ENCODE data around the gene TP53I11.

DNA sequence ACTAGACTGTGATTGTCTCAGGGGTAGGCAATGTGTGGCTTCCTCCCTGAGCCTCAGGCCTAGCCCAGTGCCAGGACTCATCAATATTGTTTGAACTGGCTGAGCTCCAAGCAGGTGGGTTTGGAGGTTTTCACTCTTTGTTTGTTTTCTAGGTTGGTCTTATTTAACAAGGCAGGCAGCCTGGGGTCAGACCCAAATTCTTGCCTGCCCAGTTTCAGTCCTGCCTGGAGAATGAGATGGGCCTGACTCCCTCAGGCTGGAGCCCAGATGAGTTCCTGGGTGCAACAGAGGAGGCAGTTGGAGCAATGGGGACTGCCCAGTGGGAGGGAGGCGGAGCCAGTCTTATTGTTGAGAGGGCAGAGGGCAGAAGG lies 28.3 kb upstream of the TP53I11 start:
- TF ChIP-seq, protein P1, sequence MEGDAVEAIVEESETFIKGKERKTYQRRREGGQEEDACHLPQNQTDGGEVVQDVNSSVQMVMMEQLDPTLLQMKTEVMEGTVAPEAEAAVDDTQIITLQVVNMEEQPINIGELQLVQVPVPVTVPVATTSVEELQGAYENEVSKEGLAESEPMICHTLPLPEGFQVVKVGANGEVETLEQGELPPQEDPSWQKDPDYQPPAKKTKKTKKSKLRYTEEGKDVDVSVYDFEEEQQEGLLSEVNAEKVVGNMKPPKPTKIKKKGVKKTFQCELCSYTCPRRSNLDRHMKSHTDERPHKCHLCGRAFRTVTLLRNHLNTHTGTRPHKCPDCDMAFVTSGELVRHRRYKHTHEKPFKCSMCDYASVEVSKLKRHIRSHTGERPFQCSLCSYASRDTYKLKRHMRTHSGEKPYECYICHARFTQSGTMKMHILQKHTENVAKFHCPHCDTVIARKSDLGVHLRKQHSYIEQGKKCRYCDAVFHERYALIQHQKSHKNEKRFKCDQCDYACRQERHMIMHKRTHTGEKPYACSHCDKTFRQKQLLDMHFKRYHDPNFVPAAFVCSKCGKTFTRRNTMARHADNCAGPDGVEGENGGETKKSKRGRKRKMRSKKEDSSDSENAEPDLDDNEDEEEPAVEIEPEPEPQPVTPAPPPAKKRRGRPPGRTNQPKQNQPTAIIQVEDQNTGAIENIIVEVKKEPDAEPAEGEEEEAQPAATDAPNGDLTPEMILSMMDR (IDR thresholded peaks at IDR 0.05; ENCODE audit: insufficient read depth, low read depth, low read length): no peak
- no peak for TF ChIP-seq EZH2 (IDR thresholded peaks at IDR 0.05; ENCODE audit: insufficient read depth, low read length)

All from astrocyte (in vitro differentiated cells and primary cell).